H1 (cell line): ENCODE results near the gene COG7. TPM values are rescaled to one million over a fixed set of nuclear protein-coding genes. Genes with fewer than 3 reads are reported as not detected.
A peak's percentile ranks its signal among the peaks of the same experiment; 100 is the strongest.

ENCODE experiments used
- CTCF ChIA-PET: fragments of 300-600 bp; sonication (Branson Sonifier 250); formaldehyde crosslinking; loops from one replicate; lab custom pipeline; 2021; ENCODE audit not compliant: partially characterized antibody; lab: Charles Lee
- POLR2A ChIA-PET: fragments of 300-600 bp; sonication (Branson Sonifier 250); formaldehyde crosslinking; loops from one replicate; lab custom pipeline; 2021; ENCODE audit warnings: inconsistent platforms; ENCODE audit not compliant: partially characterized antibody; lab: Charles Lee
- DNase-seq, 2 experiments: peaks; one replicate each; pipeline versions ENCODE4 v3.0.0 to v3.0.0-alpha.2; 2010 to 2022; ENCODE audit warnings: low spot score in 2 of 2, low read depth in 1 of 2, mixed read lengths in 1 of 2
- FAIRE-seq: peaks from 2 replicates; lab custom pipeline; 2011; peaks lifted over from hg19 to GRCh38; lab: Jason Lieb, UNC
- H2AFZ ChIP-seq: 2 replicates; pipeline ENCODE4 v1.8.1; 2012; ENCODE audit warnings: low read length, inconsistent platforms
- H2AK5ac ChIP-seq: 2 replicates; pipeline ENCODE4 v1.6.1; 2013; ENCODE audit warnings: low read depth, low read length
- H2BK120ac ChIP-seq: replicated peaks from 2 replicates; pipeline ENCODE3; 2013; ENCODE audit warnings: low read depth, low read length, inconsistent platforms
- H2BK12ac ChIP-seq: 2 replicates; pipeline ENCODE4 v1.6.1; 2013; ENCODE audit warnings: low read depth, low read length
- H2BK15ac ChIP-seq: 2 replicates; pipeline ENCODE4 v1.6.1; 2013; ENCODE audit warnings: low read length
- H2BK20ac ChIP-seq: 2 replicates; pipeline ENCODE4 v1.6.1; 2013; ENCODE audit warnings: low read length
- H2BK5ac ChIP-seq: 2 replicates; pipeline ENCODE4 v1.6.1; 2013; ENCODE audit warnings: low read depth, low read length
- H3K14ac ChIP-seq: 2 replicates; pipeline ENCODE4 v1.6.1; 2013; ENCODE audit warnings: inconsistent platforms; ENCODE audit not compliant: insufficient read length
- H3K18ac ChIP-seq: 2 replicates; pipeline ENCODE4 v1.6.1; 2013; ENCODE audit warnings: low read length; ENCODE audit errors: extremely low read depth
- H3K23ac ChIP-seq: 2 replicates; pipeline ENCODE4 v1.6.1; 2013; ENCODE audit warnings: inconsistent platforms; ENCODE audit not compliant: insufficient read length
- H3K23me2 ChIP-seq: 2 replicates; pipeline ENCODE4 v1.6.1; 2013; ENCODE audit warnings: low read depth, low read length
- H3K27ac ChIP-seq: 2 replicates; pipeline ENCODE4 v1.6.1; 2011; ENCODE audit warnings: low read depth, low read length, inconsistent platforms
- H3K27me3 ChIP-seq, 4 experiments: replicated peaks in 1 of 4; 1 replicate in 1 of 4; 2 replicates in 3 of 4; pipeline versions ENCODE4 v1.6.1 to v1.8.1; 2011 to 2013; ENCODE audit warnings: low read length in 3 of 4, mild to moderate bottlenecking in 3 of 4, inconsistent platforms in 2 of 4, mixed read lengths in 2 of 4, moderate library complexity in 1 of 4; ENCODE audit not compliant: control insufficient read depth in 3 of 4, insufficient read depth in 3 of 4; ENCODE audit errors: extremely low read depth in 1 of 4
- H3K36me3 ChIP-seq, 4 experiments: 2 replicates each; pipeline versions ENCODE4 v1.6.1 to v1.8.1; 2011 to 2013; ENCODE audit warnings: mild to moderate bottlenecking in 4 of 4, low read length in 3 of 4, moderate library complexity in 2 of 4, control low read depth in 1 of 4, inconsistent platforms in 1 of 4; ENCODE audit not compliant: insufficient read depth in 4 of 4, control insufficient read depth in 2 of 4
- H3K4ac ChIP-seq: replicated peaks from 2 replicates; pipeline ENCODE3; 2013; ENCODE audit warnings: low read length, low read depth, mixed read lengths, inconsistent platforms; ENCODE audit not compliant: insufficient read length
- H3K4me1 ChIP-seq, 4 experiments: replicated peaks in 1 of 4; 1 replicate in 1 of 4; 2 replicates in 3 of 4; pipeline versions ENCODE4 v1.6.1 to v1.8.1; 2011 to 2013; ENCODE audit warnings: low read length in 3 of 4, inconsistent platforms in 2 of 4, mixed read lengths in 1 of 4; ENCODE audit not compliant: insufficient read depth in 4 of 4, control insufficient read depth in 3 of 4
- H3K4me2 ChIP-seq, 2 experiments: 2 replicates each; pipeline versions ENCODE4 v1.6.1 to v1.8.1; 2011 to 2013; ENCODE audit warnings: low read depth in 2 of 2, low read length in 2 of 2, control low read depth in 1 of 2, inconsistent platforms in 1 of 2, mild to moderate bottlenecking in 1 of 2; ENCODE audit not compliant: insufficient read depth in 1 of 2
- H3K4me3 ChIP-seq, 4 experiments: fragments of 200-600, 300-600 bp in 1 of 4; sonication (generic), shearing (Covaris generic), sonication (Bioruptor Twin) in 1 of 4; 2 replicates each; pipeline versions ENCODE4 v1.5.1 to v1.8.1; 2011 to 2016; ENCODE audit warnings: low read length in 4 of 4, low read depth in 3 of 4, control low read depth in 2 of 4, inconsistent platforms in 2 of 4, mild to moderate bottlenecking in 2 of 4, mixed read lengths in 1 of 4, moderate library complexity in 1 of 4; ENCODE audit not compliant: insufficient read depth in 2 of 4; ENCODE audit errors: extremely low read depth in 1 of 4
- H3K56ac ChIP-seq: replicated peaks from 2 replicates; pipeline ENCODE3; 2013; ENCODE audit warnings: low read depth, mild to moderate bottlenecking, mixed read lengths, low read length, inconsistent platforms; ENCODE audit not compliant: insufficient read length
- H3K79me1 ChIP-seq: 2 replicates; pipeline ENCODE4 v1.6.1; 2013; ENCODE audit warnings: low read depth, low read length, control low read depth
- H3K79me2 ChIP-seq, 2 experiments: 2 replicates each; pipeline versions ENCODE4 v1.6.1 to v1.8.1; 2012 to 2013; ENCODE audit warnings: low read length in 2 of 2, mild to moderate bottlenecking in 2 of 2, inconsistent platforms in 1 of 2; ENCODE audit not compliant: insufficient read depth in 2 of 2, control insufficient read depth in 1 of 2
- H3K9ac ChIP-seq, 4 experiments: replicated peaks in 1 of 4; 1 replicate in 1 of 4; 2 replicates in 3 of 4; pipeline versions ENCODE4 v1.6.1 to v1.8.1; 2011 to 2013; ENCODE audit warnings: low read depth in 3 of 4, low read length in 3 of 4, control low read depth in 2 of 4, mild to moderate bottlenecking in 2 of 4, moderate library complexity in 2 of 4, inconsistent platforms in 1 of 4; ENCODE audit errors: extremely low read depth in 1 of 4
- H3K9me3 ChIP-seq, 2 experiments: 2 replicates each; pipeline versions ENCODE4 v1.6.1 to v1.8.1; 2012 to 2013; ENCODE audit warnings: mild to moderate bottlenecking in 2 of 2, moderate library complexity in 2 of 2, control low read depth in 1 of 2, inconsistent platforms in 1 of 2, low read depth in 1 of 2, low read length in 1 of 2, mixed read lengths in 1 of 2; ENCODE audit not compliant: insufficient read depth in 2 of 2
- H4K20me1 ChIP-seq, 2 experiments: replicated peaks in 1 of 2; 2 replicates each; pipeline versions ENCODE3 to v1.8.1; 2011 to 2013; ENCODE audit warnings: inconsistent platforms in 2 of 2, low read length in 2 of 2, mild to moderate bottlenecking in 1 of 2; ENCODE audit not compliant: insufficient read depth in 2 of 2, control insufficient read depth in 1 of 2
- H4K5ac ChIP-seq: 2 replicates; pipeline ENCODE4 v1.6.1; 2013; ENCODE audit warnings: low read length, low read depth, mixed read lengths, inconsistent platforms; ENCODE audit not compliant: insufficient read length
- H4K8ac ChIP-seq: 2 replicates; pipeline ENCODE4 v1.8.0; 2013; ENCODE audit warnings: mild to moderate bottlenecking, moderate library complexity, low read length, inconsistent platforms; ENCODE audit not compliant: insufficient read depth; ENCODE audit errors: extremely low read depth
- H4K91ac ChIP-seq: replicated peaks from 2 replicates; pipeline ENCODE3; 2013; ENCODE audit warnings: low read length, mixed read lengths, inconsistent platforms; ENCODE audit not compliant: insufficient read length
- BRCA1 ChIP-seq: IDR thresholded peaks from 2 replicates; pipeline ENCODE4 v1.6.1; 2012; ENCODE audit warnings: low read depth, low read length, improper control_type of control experiment
- CTCF ChIP-seq, 3 experiments: IDR thresholded peaks; 1 replicate in 2 of 3; 2 replicates in 1 of 3; pipeline versions ENCODE4 v1.5.1 to v1.6.1; 2011; ENCODE audit warnings: low read length in 3 of 3, mild to moderate bottlenecking in 3 of 3, inconsistent platforms in 2 of 3, low read depth in 1 of 3, moderate library complexity in 1 of 3; ENCODE audit not compliant: insufficient read depth in 1 of 3; ENCODE audit errors: control extremely low read depth in 1 of 3
- HDAC2 ChIP-seq, 2 experiments: fragments of 300-600 bp in 1 of 2; sonication (generic) in 1 of 2; IDR thresholded peaks; 2 replicates each; pipeline ENCODE4 v1.6.1; 2011 to 2012; ENCODE audit warnings: low read depth in 2 of 2, low read length in 2 of 2, mild to moderate bottlenecking in 2 of 2, moderate library complexity in 2 of 2, borderline replicate concordance in 1 of 2, inconsistent platforms in 1 of 2
- JUND ChIP-seq: IDR thresholded peaks from 2 replicates; pipeline ENCODE4 v1.6.1; 2011; ENCODE audit warnings: mild to moderate bottlenecking, improper control_type of control experiment, low read length
- RAD21 ChIP-seq, 2 experiments: IDR thresholded peaks in 1 of 2; conservative IDR thresholded peaks in 1 of 2; 2 replicates each; pipeline ENCODE4 v1.6.1; 2011; ENCODE audit warnings: low read depth in 2 of 2, low read length in 2 of 2, improper control_type of control experiment in 1 of 2, inconsistent platforms in 1 of 2, mild to moderate bottlenecking in 1 of 2, moderate library complexity in 1 of 2
- TEAD4 ChIP-seq: IDR thresholded peaks from 2 replicates; pipeline ENCODE4 v1.6.1; 2012; ENCODE audit warnings: low read depth, low read length, inconsistent platforms, mixed read lengths
- YY1 ChIP-seq: IDR thresholded peaks from 2 replicates; pipeline ENCODE4 v1.6.1; 2011; ENCODE audit warnings: low read depth, mild to moderate bottlenecking, low read length
- WGBS, 2 experiments: shearing (Covaris generic) in 1 of 2; methylation state at CpG; one replicate each; pipeline versions ENCODE4 v1.1.6 to v1.1.7; 2013 to 2015; ENCODE audit warnings: low lambda C conversion rate in 2 of 2, mixed read lengths in 2 of 2, inconsistent platforms in 1 of 2, low coverage in 1 of 2, missing lambda C conversion rate in 1 of 2; ENCODE audit not compliant: insufficient replicate concordance in 2 of 2, insufficient coverage in 1 of 2, insufficient read length in 1 of 2; ENCODE audit errors: extremely low coverage in 1 of 2, missing lambda C conversion rate in 1 of 2; 5-methylcytosine and 5-hydroxymethylcytosine counted together
- polyA plus RNA-seq, 7 experiments: library from polyadenylated mRNA; depleted of rRNA in 3 of 7; stranded (reverse) in 5 of 7; unstranded in 2 of 7; fragments of >200 nt in 5 of 7; fragments of 200-250 nt in 2 of 7; gene quantifications; 1 replicate in 5 of 7; 2 replicates in 1 of 7; 4 replicates in 1 of 7; pipeline versions ENCODE4 v1.2.1 to v1.2.3, GENCODE V29; 2011 to 2013; ENCODE audit warnings: missing spikeins in 2 of 7, mixed read lengths in 2 of 7
- total RNA-seq: library from RNA; stranded (reverse); fragmentation: NEBNext Ultra II Directional; extraction: Animal tissue kit (Norgen Biotek cat#: 25700); gene quantifications from 2 replicates; pipeline ENCODE4 v1.2.1, GENCODE V29; 2021

The COG7 gene
- total and polyA plus RNA-seq, 2 of the 8 experiments (the other 6 are each of a cell fraction or from before 2014, with no cell fraction given) = 17.2 to 40.4 TPM

- no peak overlapping the region for H2BK5ac ChIP-seq
- H3K4ac ChIP-seq = no peak overlapping the region
- TF ChIP-seq CTCF (IDR thresholded peaks at IDR 0.05; ENCODE audit: control extremely low read depth in 1 of 3, insufficient read depth in 1 of 3, low read depth in 1 of 3, low read length in 3 of 3) = peak; percentile 77 to 98 (median 92)
- TF ChIP-seq JUND = no peak
- TF ChIP-seq RAD21 (IDR thresholded peaks at IDR 0.05 in 1 of 2, conservative IDR thresholded peaks at IDR 0.05 in 1 of 2; ENCODE audit: low read depth in 2 of 2, low read length in 2 of 2) = peak; percentile 73 to 76
- 0 out of 4 replicates have a peak, but pooled peaks of 1 of the 2 experiments have one; percentile 47 for TF ChIP-seq HDAC2 (IDR thresholded peaks at IDR 0.05; ENCODE audit: borderline replicate concordance in 1 of 2, low read depth in 2 of 2, low read length in 2 of 2)
- TF ChIP-seq YY1 = no peak
- peak; percentile 56; the same call in 1 of the 2 replicates for TF ChIP-seq TEAD4
- TF ChIP-seq BRCA1 = no peak
- no peak overlapping the region for H2BK15ac ChIP-seq
- H3K18ac ChIP-seq = no peak overlapping the region
- H2BK12ac ChIP-seq = no peak overlapping the region
- 28% methylated on average over 6 of the region's 6 CpGs; no CpG with 5 or more reads in 1 of the 2 experiments for WGBS, 2 experiments
- H3K27me3 ChIP-seq = no peaks in the 10 kb centered on the region
- no peak overlapping the region for H4K5ac ChIP-seq
- no peaks in the 10 kb centered on the region for H3K79me2 ChIP-seq
- POLR2A ChIA-PET = interaction anchor here (0.7 to 1.8 kb wide), 4 partner anchors 13 to 133 kb away, joined by 3 to 6 read pairs (median 4); no protein-coding TSS in a partner anchor
- no peak overlapping the region for H4K8ac ChIP-seq
- no peak overlapping the region for H2BK120ac ChIP-seq
- H3K14ac ChIP-seq = no peak overlapping the region
- H3K9me3 ChIP-seq = no peaks in the 10 kb centered on the region
- no peaks in the 10 kb centered on the region for H3K79me1 ChIP-seq
- no peaks in the 10 kb centered on the region for H3K23me2 ChIP-seq
- H2AFZ ChIP-seq = no peak overlapping the region
- no peaks in the 10 kb centered on the region for H3K4me1 ChIP-seq
- DNase-seq (peak; percentile 34 to 82), FAIRE-seq (no peak)
- no peak overlapping the region for H3K27ac ChIP-seq
- H3K4me2 ChIP-seq = no peak overlapping the region
- no peaks in the 10 kb centered on the region for H4K20me1 ChIP-seq
- no peak overlapping the region for H2BK20ac ChIP-seq
- H3K9ac ChIP-seq = no peak overlapping the region
- H3K36me3 ChIP-seq = peaks cover 0 to 17% (median 7%) of the 10 kb centered on the region in 4 experiments; a peak in 4 of 8 replicates
- CTCF ChIA-PET = interaction anchor here (0.6 to 6.2 kb wide), 83 partner anchors 11 to 1220 kb away, joined by 3 to 178 read pairs (median 4); partner anchors contain the start of genes COG7, SCNN1B, SCNN1G and UBFD1
- H3K23ac ChIP-seq = no peak overlapping the region
- no peak overlapping the region for H2AK5ac ChIP-seq
- no peak overlapping the region for H3K56ac ChIP-seq
- H3K4me3 ChIP-seq = no peak overlapping the region
- H4K91ac ChIP-seq = no peak overlapping the region
Measured at GRCh38 chr16:23435500-23435899, 17.5 kb downstream of the COG7 start.
